ENCODE measurements around the gene SLC22A23.

The SLC22A23 gene

GRCh38 chr6:3318821-3319540, 137.9 kb downstream of the SLC22A23 start:
- no peak for TF ChIP-seq CTCF (IDR thresholded peaks at IDR 0.05; ENCODE audit: low read depth, low read length)
- H3K4me3 ChIP-seq (ENCODE audit: low read depth, low read length): no peak overlapping the region

- no peak overlapping the region for H3K4me3 ChIP-seq (ENCODE audit: low read depth, low read length)
- TF ChIP-seq CTCF (IDR thresholded peaks at IDR 0.05; ENCODE audit: low read depth, low read length): no peak
These were observed 138.6 kb downstream of the SLC22A23 start for GRCh38 chr6:3318226-3318625.

GRCh38 chr6:3317741-3318211, 139.1 kb downstream of the SLC22A23 start:
- TF ChIP-seq CTCF (IDR thresholded peaks at IDR 0.05; ENCODE audit: low read depth, low read length): no peak
- H3K4me3 ChIP-seq (ENCODE audit: low read depth, low read length): no peak overlapping the region

- no peak for TF ChIP-seq CTCF (IDR thresholded peaks at IDR 0.05; ENCODE audit: low read depth, low read length)
- no peak overlapping the region for H3K4me3 ChIP-seq (ENCODE audit: low read depth, low read length)
These were observed 140.0 kb downstream of the SLC22A23 start for GRCh38 chr6:3316818-3317217.

- H3K4me3 ChIP-seq (ENCODE audit: low read depth, low read length): no peak overlapping the region
- no peak for TF ChIP-seq CTCF (IDR thresholded peaks at IDR 0.05; ENCODE audit: low read depth, low read length)
These were observed 140.5 kb downstream of the SLC22A23 start for GRCh38 chr6:3316331-3316730.

GRCh38 chr6:3315841-3316240, 141.0 kb downstream of the SLC22A23 start:
- TF ChIP-seq CTCF (IDR thresholded peaks at IDR 0.05; ENCODE audit: low read depth, low read length): no peak
- no peak overlapping the region for H3K4me3 ChIP-seq (ENCODE audit: low read depth, low read length)

- no peak overlapping the region for H3K4me3 ChIP-seq (ENCODE audit: low read depth, low read length)
- TF ChIP-seq CTCF (IDR thresholded peaks at IDR 0.05; ENCODE audit: low read depth, low read length): no peak
These were observed 142.0 kb downstream of the SLC22A23 start for GRCh38 chr6:3314621-3315467.

Measured in WI38 (cell line).